HG03196 (cell line): Measurements from ENCODE around the gene PA2G4.

Experiments
- ATAC-seq: cut with Tn5 transposase; IDR thresholded peaks from one replicate; pipeline ENCODE4 v1.9.1; 2021; ENCODE audit not compliant: unreplicated experiment

PA2G4 gene

DNA sequence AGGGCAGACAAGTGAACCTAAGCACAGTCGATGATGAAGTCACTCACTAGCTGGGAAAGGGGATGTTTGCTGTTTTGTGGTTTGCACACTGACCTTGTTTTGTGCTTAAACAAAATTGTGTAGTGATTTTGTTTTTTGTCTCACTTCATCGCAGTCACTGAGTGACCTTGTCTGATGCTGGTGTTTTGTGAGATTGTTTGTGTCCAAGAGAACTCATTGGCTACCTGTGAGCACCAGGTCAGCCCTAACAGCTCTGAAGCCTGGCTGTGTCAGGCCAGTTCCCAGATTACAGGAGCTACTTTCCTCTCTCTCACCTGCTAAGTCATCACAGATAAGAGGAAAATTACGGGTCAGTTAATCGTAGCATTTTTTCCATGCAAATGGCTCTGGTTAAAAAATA lies 19.8 kb downstream of the PA2G4 start:
- no peak for ATAC-seq

DNA sequence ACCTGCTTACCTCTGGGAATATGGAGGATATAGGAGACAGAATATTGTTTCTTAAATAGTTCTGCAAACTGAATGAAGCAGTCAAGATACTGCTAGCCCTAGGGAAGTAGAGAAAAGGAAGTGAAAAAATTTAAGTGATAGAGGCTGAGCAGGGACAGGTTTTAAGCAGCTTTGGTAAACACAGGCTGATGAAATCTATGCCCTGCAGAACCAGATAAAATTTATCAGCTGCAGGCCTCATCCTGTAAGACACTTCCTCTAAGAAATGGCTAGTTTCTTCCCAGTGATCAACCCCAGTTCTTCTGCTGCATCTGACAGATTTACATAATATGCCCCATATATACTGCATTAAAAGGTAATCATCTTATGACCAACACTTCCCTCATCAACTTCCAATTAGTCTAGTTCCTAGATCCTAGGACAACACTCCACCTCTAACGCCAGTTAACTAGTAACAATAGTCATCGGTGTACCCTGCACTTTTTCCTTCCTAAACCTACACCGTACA lies 22.4 kb downstream of the PA2G4 start:
- no peak for ATAC-seq

DNA sequence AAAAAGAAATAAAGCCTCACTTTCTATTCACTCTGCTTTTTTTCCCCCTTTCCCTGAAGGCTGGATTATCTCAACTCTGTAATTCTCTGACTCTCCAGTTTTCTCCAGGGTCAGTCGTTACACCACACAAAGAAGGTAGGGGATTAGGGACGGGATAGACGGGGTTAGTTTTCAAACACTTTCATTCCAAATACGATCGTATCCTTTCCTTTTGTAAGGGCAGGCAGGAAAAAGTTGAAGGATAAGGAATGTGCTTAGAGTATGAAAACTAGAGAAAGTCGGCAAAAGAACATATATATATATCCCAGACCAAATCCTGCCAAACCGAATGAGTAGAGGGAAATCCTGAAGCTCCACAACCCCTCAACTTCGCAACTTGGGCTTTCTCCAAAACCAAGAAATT lies 23.1 kb downstream of the PA2G4 start:
- no peak for ATAC-seq

DNA sequence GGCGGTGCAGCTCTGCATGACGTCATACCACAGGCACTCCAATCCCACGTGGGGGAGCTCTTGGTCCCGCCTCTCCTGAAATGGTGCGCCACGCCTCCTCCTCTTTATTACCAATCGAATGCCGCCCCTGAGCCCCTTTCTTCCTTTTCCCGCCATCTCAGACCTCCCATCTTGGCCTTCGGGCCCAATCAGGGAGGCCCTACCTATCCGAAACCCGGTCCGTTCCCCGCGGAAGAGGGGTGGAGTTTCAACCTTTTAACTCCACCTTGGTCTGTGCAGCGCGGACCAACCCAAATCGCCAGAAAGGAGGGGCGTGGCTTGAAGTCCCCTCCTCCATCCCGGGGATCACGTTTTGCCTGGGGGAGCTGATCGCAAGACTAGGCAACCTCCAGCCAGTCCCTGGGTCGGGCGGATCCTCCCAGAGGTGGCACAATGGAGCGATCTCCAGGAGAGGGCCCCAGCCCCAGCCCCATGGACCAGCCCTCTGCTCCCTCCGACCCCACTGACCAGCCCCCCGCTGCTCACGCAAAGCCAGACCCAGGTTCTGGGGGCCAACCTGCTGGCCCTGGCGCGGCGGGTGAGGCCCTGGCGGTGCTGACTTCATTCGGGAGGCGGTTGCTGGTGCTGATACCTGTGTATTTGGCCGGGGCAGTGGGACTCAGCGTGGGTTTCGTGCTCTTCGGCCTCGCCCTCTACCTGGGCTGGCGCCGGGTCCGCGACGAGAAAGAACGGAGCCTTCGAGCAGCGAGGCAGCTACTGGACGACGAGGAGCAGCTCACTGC lies 23.7 kb downstream of the PA2G4 start, which contains the start of gene ESYT1:
Gene ESYT1 (plus strand): TSS at position 380 of the 782 bp plus-strand sequence. CDS start 53 bp downstream, at position 433.
- peak; percentile 88 for ATAC-seq

DNA sequence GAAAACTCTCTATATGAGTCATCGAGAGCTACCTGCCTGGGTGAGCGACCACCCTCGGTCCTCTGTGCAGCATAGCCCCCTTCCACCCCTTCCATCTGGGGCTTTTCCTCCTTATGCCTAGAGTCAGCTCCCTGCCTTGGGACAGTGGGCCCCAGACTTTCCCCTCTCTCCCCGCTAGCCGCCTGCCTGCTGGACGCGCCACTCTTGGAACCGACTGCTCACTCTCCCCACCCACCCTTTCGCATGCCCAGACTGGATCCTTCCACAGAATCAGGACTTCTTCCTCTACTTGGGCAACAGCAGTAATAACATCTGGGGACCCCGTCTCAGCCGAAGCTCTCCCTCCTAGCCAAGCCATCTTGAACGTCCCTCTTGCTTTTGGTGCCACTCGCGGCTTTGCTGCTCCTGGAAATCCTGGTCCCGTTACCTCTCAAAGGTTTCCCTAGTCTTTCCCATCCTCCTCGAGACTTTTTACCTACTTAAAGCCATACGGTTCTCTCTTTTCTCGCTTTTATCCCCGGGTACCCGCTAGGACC lies 24.4 kb downstream of the PA2G4 start:
- no peak for ATAC-seq

DNA sequence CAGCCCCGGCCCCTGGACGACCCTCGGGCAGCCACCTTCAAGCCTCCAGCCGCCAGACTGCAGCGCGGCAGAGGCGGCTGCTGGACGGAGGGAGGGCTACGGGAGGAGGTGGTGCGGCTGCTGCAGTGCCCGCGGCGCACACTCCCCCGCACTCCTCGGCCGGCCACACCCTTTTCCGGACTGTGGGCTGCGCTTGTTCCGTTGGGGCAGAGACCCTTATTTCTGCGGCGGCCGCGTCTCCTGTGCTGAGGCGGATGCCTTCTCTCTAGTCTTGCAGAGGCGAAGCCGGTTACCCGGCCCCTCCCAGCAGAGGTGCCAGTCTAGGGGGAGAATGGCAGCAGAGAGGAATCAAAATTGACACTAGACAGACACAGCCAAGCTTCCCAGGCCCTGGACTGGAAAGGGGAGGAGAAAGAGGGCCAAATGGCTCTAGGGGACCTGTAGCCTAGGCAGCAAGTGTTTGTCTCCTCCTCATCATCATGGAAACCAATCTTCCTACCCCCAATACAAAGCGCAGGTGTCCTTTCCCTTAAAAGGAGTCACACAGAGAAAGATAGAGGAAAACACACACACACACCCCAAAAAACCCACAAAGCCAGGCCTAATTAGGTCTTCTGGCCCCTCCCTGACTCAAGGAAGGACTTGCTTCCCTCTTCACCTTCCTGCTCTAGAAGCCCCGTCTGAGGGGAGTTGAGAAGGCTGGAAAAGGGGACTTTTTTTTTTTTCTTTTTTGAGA lies 25.0 kb downstream of the PA2G4 start:
- ATAC-seq: peak; percentile 27

DNA sequence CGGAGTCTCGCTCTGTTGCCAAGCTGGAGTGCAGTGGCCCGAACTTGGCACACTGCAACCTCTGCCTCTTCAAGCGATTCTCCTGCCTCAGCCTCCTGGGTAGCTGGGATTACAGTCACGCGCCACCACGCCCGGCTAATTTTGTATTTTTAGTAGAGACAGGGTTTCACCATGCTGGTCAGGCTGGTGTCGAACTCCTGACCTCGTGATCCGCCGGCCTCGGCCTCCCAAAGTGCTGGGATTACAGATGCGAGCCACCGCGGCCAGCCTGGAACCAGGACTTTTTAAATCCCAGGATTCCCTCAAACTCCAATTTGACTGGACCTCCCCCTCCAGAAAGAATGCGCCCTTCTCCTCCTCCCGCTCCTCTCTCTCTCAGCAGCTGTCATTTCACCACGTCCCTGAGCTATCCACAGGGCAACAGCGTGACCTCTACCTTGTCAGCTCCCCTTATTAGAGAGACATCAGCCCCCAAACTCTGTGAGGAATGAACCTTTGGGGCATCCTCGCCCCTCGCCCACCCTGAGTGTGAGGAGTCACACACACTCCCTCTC lies 25.7 kb downstream of the PA2G4 start:
- no peak for ATAC-seq

DNA sequence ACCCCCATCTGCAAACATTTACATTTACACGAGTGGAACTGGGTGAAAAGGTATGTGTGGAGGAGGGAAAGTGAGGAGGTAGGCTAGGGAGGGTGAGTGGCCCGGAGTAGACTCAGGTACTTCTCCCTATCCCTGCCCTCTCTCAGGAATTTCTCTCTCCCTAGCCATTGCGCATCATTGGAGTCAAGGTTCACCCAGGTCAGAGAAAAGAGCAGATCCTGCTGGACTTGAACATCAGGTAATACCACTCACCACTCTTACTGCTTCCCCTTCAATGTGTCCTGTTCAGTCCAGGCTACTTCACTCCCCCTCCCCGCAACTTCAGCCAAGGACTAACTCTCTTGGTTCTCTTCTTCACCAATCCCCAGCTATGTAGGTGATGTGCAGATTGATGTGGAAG lies 26.5 kb downstream of the PA2G4 start:
- ATAC-seq: no peak

DNA sequence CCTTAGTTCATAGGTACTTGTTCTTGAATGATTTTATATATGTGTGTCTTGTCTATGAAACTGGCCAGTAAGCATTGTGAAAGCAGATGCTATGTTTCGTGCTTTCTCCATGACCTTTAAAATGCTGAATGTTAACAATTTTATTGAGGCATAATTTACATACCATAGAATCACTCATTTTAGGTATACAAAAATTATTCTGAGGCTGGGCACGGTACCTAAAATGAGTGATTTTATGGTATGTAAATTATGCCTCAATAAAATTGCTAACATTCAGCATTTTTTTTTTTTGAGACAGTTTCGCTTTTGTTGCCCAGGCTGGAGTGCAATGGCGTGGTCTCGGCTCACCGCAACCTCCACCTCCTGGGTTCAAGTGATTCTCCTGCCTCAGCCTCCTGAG lies 30.5 kb downstream of the PA2G4 start:
- no peak for ATAC-seq

DNA sequence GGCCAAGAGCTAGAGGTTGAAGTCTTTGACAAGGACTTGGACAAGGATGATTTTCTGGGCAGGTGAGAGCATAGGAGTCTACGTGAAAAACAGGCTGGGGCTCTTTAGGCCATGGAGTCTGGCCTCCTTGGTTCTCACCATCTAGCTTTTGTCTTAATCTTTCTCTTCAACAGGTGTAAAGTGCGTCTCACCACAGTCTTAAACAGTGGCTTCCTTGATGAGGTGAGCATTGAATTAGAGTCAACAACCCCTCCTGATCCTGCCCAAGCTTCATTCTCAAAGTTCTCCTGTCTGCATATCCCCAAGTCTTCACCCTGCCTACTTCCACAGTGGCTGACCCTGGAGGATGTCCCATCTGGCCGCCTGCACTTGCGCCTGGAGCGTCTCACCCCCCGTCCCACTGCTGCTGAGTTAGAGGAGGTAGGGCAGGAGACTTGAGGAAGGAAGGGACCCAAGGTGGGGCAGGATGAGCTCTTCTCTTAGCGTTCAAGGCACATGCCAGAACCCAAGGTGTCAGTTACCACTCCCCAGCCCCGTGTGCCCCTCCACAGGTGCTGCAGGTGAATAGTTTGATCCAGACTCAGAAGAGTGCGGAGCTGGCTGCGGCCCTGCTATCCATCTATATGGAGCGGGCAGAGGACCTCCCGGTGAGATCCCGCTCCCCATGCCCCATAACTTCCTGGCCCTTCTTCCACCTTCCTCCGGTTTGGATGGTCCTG lies 33.7 kb downstream of the PA2G4 start:
- ATAC-seq: no peak

DNA sequence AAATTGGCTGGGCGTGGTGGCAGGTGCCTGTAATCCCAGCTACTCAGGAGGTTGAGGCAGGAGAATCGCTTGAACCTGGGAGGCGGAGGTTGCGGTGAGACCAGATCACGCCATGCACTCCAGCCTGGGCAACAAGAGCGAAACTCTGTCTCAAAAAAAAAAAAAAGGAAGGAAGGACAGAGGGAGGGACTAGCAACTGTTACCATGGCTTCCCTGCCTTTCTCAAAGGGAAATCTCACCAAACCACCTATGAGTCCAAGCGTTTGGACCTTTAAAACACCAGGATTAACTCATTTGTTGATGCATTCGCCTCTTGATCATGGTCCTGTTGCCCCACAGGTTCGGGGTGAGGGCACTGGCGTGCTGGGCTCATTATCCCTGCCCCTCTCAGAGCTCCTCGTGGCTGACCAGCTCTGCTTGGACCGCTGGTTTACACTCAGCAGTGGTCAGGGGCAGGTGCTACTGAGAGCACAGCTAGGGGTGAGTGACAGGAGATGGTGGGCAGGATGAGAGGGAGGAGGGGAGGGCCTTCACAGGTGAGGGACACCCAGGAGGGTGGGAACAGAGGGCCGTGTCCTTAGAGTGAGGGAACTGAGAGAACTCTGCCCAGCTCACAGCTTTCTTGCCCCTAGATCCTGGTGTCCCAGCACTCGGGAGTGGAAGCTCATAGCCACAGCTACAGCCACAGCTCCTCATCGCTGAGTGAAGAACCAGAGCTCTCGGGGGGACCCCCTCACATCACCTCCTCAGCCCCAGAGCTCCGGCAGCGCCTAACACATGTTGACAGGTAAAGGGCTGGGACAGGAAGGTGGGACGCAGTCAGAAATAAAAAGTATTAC lies 37.8 kb downstream of the PA2G4 start:
- no peak for ATAC-seq

DNA sequence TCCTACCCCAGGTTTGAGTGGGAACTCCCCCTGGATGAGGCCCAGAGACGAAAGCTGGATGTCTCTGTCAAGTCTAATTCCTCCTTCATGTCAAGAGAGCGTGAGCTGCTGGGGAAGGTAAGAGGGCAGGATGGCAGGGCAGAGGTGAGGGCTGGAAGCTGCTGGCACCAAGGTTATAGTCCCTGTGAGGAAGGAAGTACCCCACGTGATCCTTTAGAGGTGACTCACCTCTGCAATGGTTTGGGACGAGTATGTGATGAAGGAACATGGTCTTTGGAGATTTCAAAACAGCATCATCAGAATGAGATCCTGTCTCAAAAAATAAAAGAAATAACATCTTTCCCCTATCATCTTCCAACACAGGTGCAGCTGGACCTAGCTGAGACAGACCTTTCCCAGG lies 38.9 kb downstream of the PA2G4 start:
- no peak for ATAC-seq

DNA sequence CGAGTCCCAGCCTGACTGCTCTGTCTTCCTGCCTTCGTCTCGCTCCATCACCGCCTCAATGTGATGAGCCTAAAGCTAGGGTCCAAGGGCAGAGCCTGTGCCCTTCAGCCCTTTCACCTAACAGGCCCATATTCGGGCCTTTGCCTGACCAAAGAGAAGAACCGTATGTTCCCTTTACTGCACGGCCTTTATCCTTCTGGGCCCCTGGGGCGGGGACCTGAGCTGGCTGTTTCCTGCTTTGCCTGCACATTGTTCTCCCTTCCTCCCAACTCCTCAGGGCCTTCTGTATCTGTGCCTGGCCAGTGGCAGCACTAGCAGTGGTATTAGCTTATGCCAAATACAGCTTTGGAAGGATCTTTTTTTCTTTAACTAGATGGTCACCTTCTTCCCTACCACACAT lies 39.5 kb downstream of the PA2G4 start:
- no peak for ATAC-seq

DNA sequence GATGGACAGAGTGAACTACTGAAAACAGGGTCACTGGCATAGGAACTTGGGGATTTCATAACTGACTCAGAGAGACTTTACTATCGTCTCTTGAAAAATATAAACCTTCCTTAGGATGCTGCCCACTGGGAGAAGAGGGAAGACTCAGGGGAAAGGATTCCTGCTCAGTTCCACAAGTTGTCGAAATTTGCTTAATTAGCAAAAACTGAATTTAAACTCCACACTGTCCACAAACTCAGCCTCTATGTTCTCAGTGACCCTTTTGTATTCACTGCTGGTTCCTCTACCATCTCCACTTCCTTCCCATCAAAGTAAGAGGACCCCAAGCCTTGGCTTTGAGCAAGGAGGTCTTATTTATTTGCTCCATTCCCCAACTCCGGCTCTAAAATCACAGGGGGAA lies 40.9 kb downstream of the PA2G4 start:
- ATAC-seq: no peak

DNA sequence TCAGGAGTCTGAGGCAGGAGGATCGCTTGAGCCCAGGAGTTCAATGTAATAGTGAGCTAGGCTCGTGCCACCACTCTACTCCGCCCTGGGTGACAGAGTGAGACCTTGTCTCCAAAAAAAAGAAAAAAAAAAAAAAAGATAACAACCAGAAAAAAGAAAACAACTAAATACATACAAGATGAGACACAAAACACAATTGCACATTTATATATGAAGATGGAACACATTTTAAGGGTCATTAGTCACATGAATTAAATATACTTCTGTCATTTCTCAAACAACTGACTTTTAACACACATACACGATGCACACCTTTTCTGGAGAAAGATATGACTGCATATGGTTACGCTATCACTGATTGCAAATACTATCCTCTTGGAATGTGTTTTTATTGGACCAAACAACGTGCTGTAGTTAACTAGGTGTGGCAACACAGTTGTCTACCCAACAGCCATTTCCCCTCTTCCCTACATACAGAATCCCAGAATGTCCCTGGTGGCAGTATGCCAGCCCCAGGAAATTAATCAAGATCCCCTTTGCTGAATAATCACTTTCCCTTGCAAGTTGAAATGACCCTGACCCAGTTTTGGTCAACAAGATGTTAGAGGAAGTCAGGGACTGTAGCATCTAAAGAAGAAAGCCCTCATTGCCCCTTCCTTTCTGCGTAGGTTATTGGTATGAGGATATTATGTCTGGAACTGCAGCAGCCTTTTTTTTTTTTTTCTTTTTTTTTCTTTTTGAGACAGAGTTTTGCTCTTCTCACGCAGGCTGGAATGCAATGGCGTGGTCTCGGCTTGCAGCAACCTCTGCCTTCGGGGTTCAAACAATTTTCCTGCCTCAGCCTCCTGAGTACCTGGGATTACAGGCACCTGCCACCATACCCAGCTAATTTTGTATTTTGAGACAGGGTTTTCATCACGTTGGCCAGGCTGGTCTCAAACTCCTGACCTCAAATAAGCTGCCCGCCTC lies 42.4 kb downstream of the PA2G4 start:
- no peak for ATAC-seq

DNA sequence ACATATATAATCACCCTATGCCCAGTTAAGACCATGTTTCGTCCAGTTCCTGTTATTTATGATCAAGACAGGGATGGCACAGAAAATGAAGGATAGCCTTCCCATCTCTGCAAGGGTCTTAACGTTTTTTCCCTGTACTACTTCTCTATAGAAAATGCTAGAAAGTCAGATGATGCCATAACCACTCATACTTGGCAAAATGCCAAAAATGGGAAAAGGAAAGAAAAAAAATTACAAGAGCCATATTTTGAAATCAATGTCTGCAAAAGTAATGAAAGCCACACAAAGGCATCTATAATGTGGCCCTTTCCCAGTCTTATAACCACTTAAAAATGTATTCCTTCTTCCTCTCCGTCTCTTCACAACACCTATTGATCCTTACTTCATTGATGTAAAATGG lies 46.2 kb downstream of the PA2G4 start:
- no peak for ATAC-seq

DNA sequence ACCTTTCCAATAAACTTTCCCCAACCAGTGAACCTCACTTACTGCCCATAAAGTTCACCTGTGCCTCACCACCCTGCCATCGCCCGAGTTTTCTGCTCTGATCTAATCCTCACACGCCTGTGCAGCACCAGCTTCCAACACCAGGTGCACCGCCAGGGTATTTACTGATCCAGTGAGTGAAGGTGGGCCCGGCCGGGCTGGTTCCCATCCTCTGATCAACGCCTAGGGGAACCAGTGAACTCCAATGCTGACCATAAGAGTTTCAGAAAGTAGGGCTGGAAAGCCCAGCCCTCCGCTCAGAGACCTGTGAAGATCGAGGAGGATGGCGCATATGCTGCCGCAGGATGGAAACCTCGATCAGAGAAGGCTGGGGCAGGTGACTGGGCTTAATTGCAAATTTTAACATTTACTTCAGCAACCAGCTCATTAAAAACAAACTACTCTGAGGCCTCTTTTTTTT lies 47.3 kb downstream of the PA2G4 start:
- ATAC-seq: peak; percentile 40

DNA sequence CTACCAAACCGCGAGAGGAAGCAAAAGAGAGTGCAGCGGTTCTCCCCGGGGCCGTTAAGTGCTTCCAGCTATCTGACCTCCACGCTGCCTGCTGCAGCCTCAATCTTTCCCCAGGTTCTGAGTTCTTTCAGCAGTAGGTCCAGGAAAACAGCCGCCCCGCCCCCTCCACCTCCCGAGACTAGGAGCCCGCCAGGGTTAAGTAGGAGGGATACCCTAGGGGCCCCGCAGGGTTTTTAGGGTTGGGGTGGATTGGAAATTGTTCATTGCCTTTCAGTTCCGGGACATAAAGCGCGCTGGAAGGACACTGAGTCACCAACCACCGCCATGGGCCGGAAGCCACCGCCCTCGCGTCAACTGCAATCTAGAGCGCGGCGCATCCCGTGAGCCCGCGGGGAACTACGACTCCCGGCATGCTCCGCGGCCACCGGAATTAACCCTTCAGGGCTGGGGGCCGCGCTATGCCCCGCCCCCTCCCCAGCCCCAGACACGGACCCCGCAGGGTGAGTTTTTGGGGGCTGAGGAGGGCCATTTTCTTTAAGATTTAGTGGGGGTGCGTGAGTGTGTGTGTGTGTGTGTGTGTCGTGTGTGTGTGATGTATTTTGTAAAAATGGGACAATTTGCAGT lies 47.9 kb downstream of the PA2G4 start, which contains the start of gene MYL6B:
Gene MYL6B (plus strand): TSS at position 456 of the 624 bp plus-strand sequence. CDS start 1,332 bp downstream, outside the sequence.
- peak; percentile 83 for ATAC-seq
